ENCODE measurements around the gene TMEM72. TPM values are rescaled to one million over a fixed set of nuclear protein-coding genes. Genes with fewer than 3 reads are reported as not detected.

Gene TMEM72
- total RNA-seq, 1 donor from 2014 or later, result not detected

DNA sequence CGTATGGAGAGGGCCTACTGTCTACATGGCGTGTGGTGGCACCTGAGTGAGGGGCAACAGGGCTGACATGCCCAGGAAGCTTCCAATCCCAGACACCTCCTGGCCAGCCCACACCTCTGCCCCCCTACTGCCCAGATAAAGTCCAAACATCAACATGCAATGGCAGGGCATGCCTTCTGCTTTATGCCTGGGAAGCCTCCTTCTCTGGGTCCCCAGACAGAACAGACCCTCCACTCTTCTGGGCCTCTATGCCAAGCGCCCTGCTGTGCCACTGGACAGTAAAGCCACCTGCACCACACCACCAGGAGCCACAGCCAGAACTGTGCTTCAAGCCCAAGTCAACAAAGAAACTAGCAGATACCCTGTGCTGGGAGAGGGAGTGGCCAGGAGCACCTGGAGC, 12.5 kb downstream of the TMEM72 start:
- no peak overlapping the region for H3K27ac ChIP-seq (replicated peaks)
- TF ChIP-seq, protein P1, sequence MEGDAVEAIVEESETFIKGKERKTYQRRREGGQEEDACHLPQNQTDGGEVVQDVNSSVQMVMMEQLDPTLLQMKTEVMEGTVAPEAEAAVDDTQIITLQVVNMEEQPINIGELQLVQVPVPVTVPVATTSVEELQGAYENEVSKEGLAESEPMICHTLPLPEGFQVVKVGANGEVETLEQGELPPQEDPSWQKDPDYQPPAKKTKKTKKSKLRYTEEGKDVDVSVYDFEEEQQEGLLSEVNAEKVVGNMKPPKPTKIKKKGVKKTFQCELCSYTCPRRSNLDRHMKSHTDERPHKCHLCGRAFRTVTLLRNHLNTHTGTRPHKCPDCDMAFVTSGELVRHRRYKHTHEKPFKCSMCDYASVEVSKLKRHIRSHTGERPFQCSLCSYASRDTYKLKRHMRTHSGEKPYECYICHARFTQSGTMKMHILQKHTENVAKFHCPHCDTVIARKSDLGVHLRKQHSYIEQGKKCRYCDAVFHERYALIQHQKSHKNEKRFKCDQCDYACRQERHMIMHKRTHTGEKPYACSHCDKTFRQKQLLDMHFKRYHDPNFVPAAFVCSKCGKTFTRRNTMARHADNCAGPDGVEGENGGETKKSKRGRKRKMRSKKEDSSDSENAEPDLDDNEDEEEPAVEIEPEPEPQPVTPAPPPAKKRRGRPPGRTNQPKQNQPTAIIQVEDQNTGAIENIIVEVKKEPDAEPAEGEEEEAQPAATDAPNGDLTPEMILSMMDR (IDR thresholded peaks at IDR 0.05; ENCODE audit: borderline replicate concordance), result no peak
- DNase-seq, result no peak
- no peaks in the 10 kb centered on the region for H3K4me1 ChIP-seq
- H3K36me3 ChIP-seq, result no peaks in the 10 kb centered on the region
- intact Hi-C loops (cut with micrococcal nuclease), result no loop called here
- H3K27me3 ChIP-seq (ENCODE audit: low read depth), result no peaks in the 10 kb centered on the region
- H3K4me3 ChIP-seq, result no peak overlapping the region
- H3K9me3 ChIP-seq (replicated peaks), result no peaks in the 10 kb centered on the region

DNA sequence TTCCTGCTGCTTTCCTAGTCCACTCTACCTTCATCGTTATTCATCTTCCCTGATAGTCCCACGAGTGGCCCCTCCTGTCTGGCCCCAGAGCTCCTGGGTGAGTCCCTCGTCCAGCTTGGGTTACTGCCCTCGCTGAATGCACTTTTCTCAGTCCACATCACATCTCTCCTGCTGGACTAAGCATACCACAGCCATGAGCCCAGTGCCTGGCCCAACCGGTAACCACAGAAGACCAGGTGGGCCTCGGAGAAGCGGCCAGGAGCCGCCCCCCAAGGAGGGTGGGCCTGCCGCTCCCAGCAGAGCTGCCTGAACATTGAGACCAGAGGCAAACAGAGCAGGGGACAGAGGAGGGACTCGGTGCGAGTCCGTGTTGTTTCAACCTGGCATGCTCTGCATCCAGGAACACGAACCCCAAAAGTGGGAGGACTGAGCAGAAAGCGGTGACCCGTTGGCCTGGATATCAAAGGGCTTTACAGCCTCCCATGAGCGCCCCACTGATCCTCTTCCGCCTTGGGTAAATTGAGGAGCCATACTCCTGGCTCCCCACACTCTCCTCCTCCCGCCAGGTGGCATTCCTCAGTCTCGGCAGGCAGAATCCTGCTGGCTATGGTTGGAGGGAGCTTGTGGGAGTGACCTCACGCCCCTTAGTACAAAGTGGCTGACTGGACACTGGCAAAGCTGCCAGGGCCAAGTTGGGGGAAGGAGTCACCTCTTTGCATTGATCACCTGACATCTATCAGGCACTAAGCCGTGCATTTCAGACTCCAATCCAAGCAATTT, 13.3 kb downstream of the TMEM72 start:
- H3K36me3 ChIP-seq, result no peaks in the 10 kb centered on the region
- no peak overlapping the region for H3K27ac ChIP-seq (replicated peaks)
- intact Hi-C loops (cut with micrococcal nuclease), result no loop called here
- H3K4me3 ChIP-seq, result no peak overlapping the region
- H3K9me3 ChIP-seq (replicated peaks), result no peaks in the 10 kb centered on the region
- no peak for DNase-seq
- TF ChIP-seq, protein P1 (IDR thresholded peaks at IDR 0.05; ENCODE audit: borderline replicate concordance), result no peak
- no peaks in the 10 kb centered on the region for H3K4me1 ChIP-seq
- no peaks in the 10 kb centered on the region for H3K27me3 ChIP-seq (ENCODE audit: low read depth)

DNA sequence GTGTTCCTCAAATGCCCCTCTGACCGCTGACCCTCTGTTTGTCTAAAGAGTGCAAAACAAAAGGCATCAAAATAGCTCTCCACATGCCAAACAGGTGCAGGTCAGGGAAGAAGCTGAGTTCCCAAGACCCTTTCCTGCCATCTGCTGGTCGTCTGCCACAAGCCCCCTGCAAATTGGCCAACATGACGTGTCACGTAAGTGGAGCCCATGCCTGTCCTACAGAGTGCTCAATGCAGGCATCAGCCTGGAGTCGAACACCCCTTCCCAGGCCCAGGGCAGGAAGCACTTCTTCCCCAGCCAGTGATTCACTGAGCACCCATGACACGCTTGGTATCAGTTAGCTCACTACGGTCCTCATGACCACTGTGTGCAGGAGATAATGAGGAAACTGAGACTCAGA, 14.1 kb downstream of the TMEM72 start:
- no peaks in the 10 kb centered on the region for H3K9me3 ChIP-seq (replicated peaks)
- no peaks in the 10 kb centered on the region for H3K4me1 ChIP-seq
- H3K27ac ChIP-seq (replicated peaks), result no peak overlapping the region
- no peak overlapping the region for H3K4me3 ChIP-seq
- intact Hi-C loops (cut with micrococcal nuclease), result no loop called here
- no peaks in the 10 kb centered on the region for H3K36me3 ChIP-seq
- no peaks in the 10 kb centered on the region for H3K27me3 ChIP-seq (ENCODE audit: low read depth)
- TF ChIP-seq, protein P1 (IDR thresholded peaks at IDR 0.05; ENCODE audit: borderline replicate concordance), result peak; percentile 35
- DNase-seq, result no peak

DNA sequence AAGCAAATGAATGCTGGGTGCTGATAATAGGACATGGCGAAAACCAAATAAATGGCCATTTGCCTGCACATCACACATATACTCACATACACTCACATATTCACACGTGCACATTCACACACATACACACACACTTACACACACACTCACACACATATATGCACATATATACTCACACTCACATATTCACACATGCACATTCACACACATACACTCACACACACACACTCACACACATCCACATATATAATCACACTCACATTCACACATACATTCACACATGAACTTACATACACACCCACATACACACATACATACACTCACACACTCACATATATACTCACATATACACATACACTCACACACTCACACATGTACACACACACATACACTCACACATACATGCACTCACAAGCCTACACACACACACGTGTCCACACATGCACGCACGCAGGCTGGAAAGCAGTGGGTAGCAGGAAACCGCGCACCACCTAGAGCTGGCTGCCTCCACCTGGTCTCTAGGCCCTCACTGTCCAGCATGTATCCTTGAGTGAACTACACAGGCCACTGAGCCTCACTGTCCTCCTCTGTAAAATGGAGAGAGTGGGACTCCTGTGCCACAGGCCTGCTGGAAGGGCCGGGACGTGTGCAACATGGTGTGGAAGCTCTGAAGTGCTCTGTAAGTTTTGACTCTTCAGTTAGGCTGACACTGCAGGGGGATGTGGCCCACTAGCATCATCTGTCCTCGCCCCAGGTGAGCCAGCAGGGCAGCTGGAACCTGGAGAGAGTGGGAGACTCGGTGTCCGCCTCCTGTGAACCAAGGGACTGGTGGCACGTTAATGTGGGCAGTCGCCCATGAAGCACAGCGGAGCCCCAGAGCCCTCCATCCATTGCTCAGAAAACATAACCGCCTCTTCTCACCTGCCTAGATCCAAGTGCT, 14.9 kb downstream of the TMEM72 start:
- no peaks in the 10 kb centered on the region for H3K36me3 ChIP-seq
- TF ChIP-seq, protein P1 (IDR thresholded peaks at IDR 0.05; ENCODE audit: borderline replicate concordance), result no peak
- no peaks in the 10 kb centered on the region for H3K4me1 ChIP-seq
- H3K27ac ChIP-seq (replicated peaks), result no peak overlapping the region
- intact Hi-C loops (cut with micrococcal nuclease), result no loop called here
- DNase-seq, result no peak
- H3K9me3 ChIP-seq (replicated peaks), result no peaks in the 10 kb centered on the region
- no peaks in the 10 kb centered on the region for H3K27me3 ChIP-seq (ENCODE audit: low read depth)
- H3K4me3 ChIP-seq, result no peak overlapping the region

DNA sequence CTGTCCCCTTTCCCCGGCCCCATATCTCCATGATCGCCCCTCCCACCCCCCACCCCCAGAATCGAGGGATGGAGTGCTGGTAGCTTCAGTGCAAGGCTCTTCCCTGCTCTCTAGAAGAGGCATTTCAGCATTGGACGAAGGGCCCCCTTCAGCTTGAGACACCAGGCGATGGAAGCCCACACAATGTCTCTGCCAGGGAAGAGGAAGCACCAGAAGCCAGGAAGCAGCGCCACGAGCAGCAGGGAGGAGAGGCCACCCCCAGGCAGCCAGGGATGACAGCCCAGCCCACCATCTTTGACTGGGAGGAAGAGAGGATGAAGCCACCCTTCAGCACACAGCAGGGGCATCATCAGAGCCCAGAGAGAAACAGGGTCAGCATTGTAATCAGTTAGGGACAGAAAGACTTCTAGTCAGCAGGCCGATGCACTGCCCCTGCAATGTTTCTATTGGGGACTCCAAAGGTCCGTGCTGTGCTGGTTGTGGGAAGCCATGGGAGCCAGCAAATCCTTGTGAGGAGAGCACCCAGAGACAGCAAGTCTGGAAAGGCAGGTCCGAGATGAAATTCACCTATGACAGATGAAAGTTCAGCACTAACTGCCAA, 15.7 kb downstream of the TMEM72 start:
- intact Hi-C loops (cut with micrococcal nuclease), result no loop called here
- no peak for DNase-seq
- Histone ChIP-seq H3K9me3 (replicated peaks) (no peaks in the 10 kb centered on the region), H3K27ac (replicated peaks) (no peak overlapping the region), H3K36me3 (no peaks in the 10 kb centered on the region), H3K4me3 (no peak overlapping the region), H3K27me3 (ENCODE audit: low read depth) (no peaks in the 10 kb centered on the region), H3K4me1 (no peaks in the 10 kb centered on the region)
- TF ChIP-seq, protein P1 (IDR thresholded peaks at IDR 0.05; ENCODE audit: borderline replicate concordance), result no peak
